GM23338 (cell line): ENCODE data around the gene SLC12A7.

Source experiments
- CTCF ChIP-seq, 2 experiments: fragments of 200-600 bp in 1 of 2; sonication (generic) in 1 of 2; conservative IDR thresholded peaks; 2 replicates each; pipeline versions ENCODE4 v1.5.1 to v1.6.1; 2016 to 2017; ENCODE audit warnings: antibody characterized with exemption in 2 of 2, low read depth in 2 of 2, mild to moderate bottlenecking in 2 of 2, moderate library complexity in 1 of 2
- ETS1 ChIP-seq: IDR thresholded peaks from 2 replicates; pipeline ENCODE4 v1.6.1; 2016; ENCODE audit warnings: antibody characterized with exemption
- EZH2 ChIP-seq: fragments of 200-600 bp; sonication (generic); IDR thresholded peaks from one replicate; pipeline ENCODE4 v1.8.0; 2017; ENCODE audit warnings: antibody characterized with exemption, mild to moderate bottlenecking, low read depth; ENCODE audit not compliant: unreplicated experiment
- EZH2phosphoT487 ChIP-seq: fragments of 200-600 bp; sonication (generic); IDR thresholded peaks from one replicate; pipeline ENCODE4 v1.8.1; 2018; ENCODE audit warnings: antibody characterized with exemption; ENCODE audit not compliant: unreplicated experiment
- JUNB ChIP-seq: IDR thresholded peaks from one replicate; pipeline ENCODE4 v1.6.1; 2016; ENCODE audit warnings: antibody characterized with exemption; ENCODE audit not compliant: unreplicated experiment
- NANOG ChIP-seq: IDR thresholded peaks from 2 replicates; pipeline ENCODE4 v1.6.1; 2016; ENCODE audit warnings: antibody characterized with exemption, borderline replicate concordance
- POLR2AphosphoS5 ChIP-seq: IDR thresholded peaks from 2 replicates; pipeline ENCODE4 v1.6.1; 2016; ENCODE audit warnings: antibody characterized with exemption, low read depth
- REST ChIP-seq: IDR thresholded peaks from one replicate; pipeline ENCODE4 v1.6.1; 2018; ENCODE audit warnings: antibody characterized with exemption; ENCODE audit not compliant: unreplicated experiment
- ZNF114 ChIP-seq: fragments of 250-450 bp; sonication (Bioruptor Pico); IDR thresholded peaks from 2 replicates; pipeline ENCODE4 v1.5.0; 2020; ENCODE audit warnings: mild to moderate bottlenecking, moderate library complexity
- ZNF462 ChIP-seq: fragments of 250-450 bp; sonication (Bioruptor Pico); IDR thresholded peaks from 2 replicates; pipeline ENCODE4 v1.5.0; 2020; ENCODE audit warnings: mild to moderate bottlenecking, moderate library complexity

- TF ChIP-seq JUNB (no peak), EZH2 (no peak), EZH2phosphoT487 (no peak), POLR2AphosphoS5 (no peak), CTCF (conservative IDR thresholded peaks at IDR 0.05; ENCODE audit: low read depth in 2 of 2) (no peak), NANOG (no peak), REST (no peak), ETS1 (no peak), ZNF462 (no peak), ZNF114 (CRISPR knock-in tag) (no peak)
These were observed 25.0 kb upstream of the SLC12A7 start for GRCh38 chr5:1136814-1137213.
